ENCODE results near the gene SLC2A13. TPM values are rescaled to one million over a fixed set of nuclear protein-coding genes. Genes with fewer than 3 reads are reported as not detected.
"Not testable (repeated sequence)": the region's sequence is repeated elsewhere in the genome, so short reads cannot be mapped to it uniquely, and the experiment has no call there.

The SLC2A13 gene
- total and polyA plus RNA-seq, 10 of the 15 experiments (the other 5 are each of a cell fraction or from before 2014, with no cell fraction given) = 0.05 to 3.7 (median 0.25) TPM

GRCh38 chr12:40031965-40032364 is 73.9 kb downstream of the SLC2A13 start:
- no peak for ATAC-seq
- Histone ChIP-seq H3K4me1 (ENCODE audit: control insufficient read depth, insufficient read depth, low read length) (no peaks in the 10 kb centered on the region), H3K9me3 (replicated peaks; ENCODE audit: control insufficient read depth, insufficient read depth, low read length) (no peaks in the 10 kb centered on the region), H3K4me3 (no peak overlapping the region), H3K27me3 (replicated peaks in 1 of 2; ENCODE audit: control insufficient read depth in 2 of 2, insufficient read depth in 2 of 2, low read length in 1 of 2) (no peaks in the 10 kb centered on the region), H3K9ac (ENCODE audit: control insufficient read depth, insufficient read depth, low read length) (no peak overlapping the region), H3K27ac (ENCODE audit: control insufficient read depth, insufficient read depth) (no peak overlapping the region), H4K20me1 (ENCODE audit: control insufficient read depth, insufficient read depth) (no peaks in the 10 kb centered on the region), H3K36me3 (ENCODE audit: control insufficient read depth in 2 of 2, insufficient read depth in 2 of 2, low read length in 1 of 2) (no peaks in the 10 kb centered on the region), H2AFZ (ENCODE audit: control insufficient read depth, low read depth, low read length) (no peak overlapping the region), H3K79me2 (ENCODE audit: control insufficient read depth, insufficient read depth, low read length) (no peaks in the 10 kb centered on the region), H3K4me2 (ENCODE audit: control insufficient read depth, insufficient read depth) (no peak overlapping the region)
- no peak for DNase-seq (ENCODE audit: low read depth, low spot score)
- SMC1A ChIA-PET (ENCODE audit: uncharacterized antibody, unreplicated experiment) = interaction anchor here (0.8 to 3.2 kb wide), 7 partner anchors 8 to 118 kb away, joined by 3 to 15 read pairs (median 4); no protein-coding TSS in a partner anchor
- RAD21 ChIA-PET (ENCODE audit: unreplicated experiment) = interaction anchor here (3.3 kb wide), 1 partner anchor 75 kb away, joined by 18 read pairs; the partner anchor contains the start of gene SLC2A13
- CTCF ChIA-PET = interaction anchor here (0.6 to 3.9 kb wide), 4 partner anchors 20 to 117 kb away, joined by 3 to 36 read pairs (median 19); partner anchors contain the start of gene SLC2A13
- intact Hi-C loops (cut with micrococcal nuclease; ENCODE audit: unreplicated experiment) = no loop called here
- in situ Hi-C loops (cut with MboI) = no loop called here
- BruUV-seq (replicated peaks) = no TSS peak
- TF ChIP-seq TAF1 (IDR thresholded peaks at IDR 0.05; ENCODE audit: borderline replicate concordance, low read depth, low read length) (no peak), TCF7 (IDR thresholded peaks at IDR 0.05; ENCODE audit: borderline replicate concordance) (no peak), NRF1 (conservative IDR thresholded peaks at IDR 0.05; ENCODE audit: low read depth, low read length) (no peak), ZBTB33 (IDR thresholded peaks at IDR 0.05) (no peak), RELA (IDR thresholded peaks at IDR 0.05; ENCODE audit: borderline replicate concordance, partially characterized antibody) (no peak), SMAD5 (IDR thresholded peaks at IDR 0.05; ENCODE audit: low read depth) (no peak), DPF2 (IDR thresholded peaks at IDR 0.05) (no peak)
- FAIRE-seq = no peak
- POLR2A ChIA-PET = interaction anchor here (1.2 kb wide), 1 partner anchor 9 kb away, joined by 4 read pairs; no protein-coding TSS in a partner anchor
- WGBS (ENCODE audit: insufficient coverage, insufficient replicate concordance, low lambda C conversion rate, missing lambda C conversion rate) = 100% methylated on average over 3 of the region's 3 CpGs

GRCh38 chr12:40030970-40031369 is 74.9 kb downstream of the SLC2A13 start:
- intact Hi-C loops (cut with micrococcal nuclease; ENCODE audit: unreplicated experiment); H3K27me3 ChIP-seq (replicated peaks in 1 of 2; ENCODE audit: control insufficient read depth in 2 of 2, insufficient read depth in 2 of 2, low read length in 1 of 2); H3K79me2 ChIP-seq (ENCODE audit: control insufficient read depth, insufficient read depth, low read length); H2AFZ ChIP-seq (ENCODE audit: control insufficient read depth, low read depth, low read length); H3K4me3 ChIP-seq; ATAC-seq; in situ Hi-C loops (cut with MboI); DNase-seq (ENCODE audit: low read depth, low spot score); BruUV-seq (replicated peaks); H4K20me1 ChIP-seq (ENCODE audit: control insufficient read depth, insufficient read depth); POLR2A ChIA-PET; H3K9me3 ChIP-seq (replicated peaks; ENCODE audit: control insufficient read depth, insufficient read depth, low read length); FAIRE-seq; H3K4me2 ChIP-seq (ENCODE audit: control insufficient read depth, insufficient read depth); H3K4me1 ChIP-seq (ENCODE audit: control insufficient read depth, insufficient read depth, low read length); H3K27ac ChIP-seq (ENCODE audit: control insufficient read depth, insufficient read depth); H3K36me3 ChIP-seq (ENCODE audit: control insufficient read depth in 2 of 2, insufficient read depth in 2 of 2, low read length in 1 of 2); H3K9ac ChIP-seq (ENCODE audit: control insufficient read depth, insufficient read depth, low read length): not testable (repeated sequence)
- CTCF ChIA-PET = interaction anchor here (0.7 to 1.6 kb wide), 4 partner anchors 16 to 75 kb away, joined by 3 to 7 read pairs (median 4); no protein-coding TSS in a partner anchor
- RAD21 ChIA-PET (ENCODE audit: unreplicated experiment) = interaction anchor here (1.0 to 2.1 kb wide), 4 partner anchors 8 to 72 kb away, joined by 3 to 6 read pairs (median 4); no protein-coding TSS in a partner anchor
- SMC1A ChIA-PET (ENCODE audit: uncharacterized antibody, unreplicated experiment) = interaction anchor here (0.8 to 3.1 kb wide), 9 partner anchors 12 to 283 kb away, joined by 3 to 12 read pairs (median 3); no protein-coding TSS in a partner anchor
- 91% methylated on average over 9 of the region's 9 CpGs for WGBS (ENCODE audit: insufficient coverage, insufficient replicate concordance, low lambda C conversion rate, missing lambda C conversion rate)

All from GM12878 (cell line).